SKM-1 treated with dmso at 0.1 percent for 144 hours (cell line): ENCODE measurements around the gene C1QTNF3.
A peak's percentile ranks its signal among the peaks of the same experiment; 100 is the strongest.
"Not testable (repeated sequence)": the region's sequence is repeated elsewhere in the genome, so short reads cannot be mapped to it uniquely, and the experiment has no call there.

ENCODE experiments used
- DNase-seq: peaks from one replicate; lab custom pipeline; 2025; ENCODE audit not compliant: unreplicated experiment; lab: John Stamatoyannopoulos, UW

Gene C1QTNF3

DNA sequence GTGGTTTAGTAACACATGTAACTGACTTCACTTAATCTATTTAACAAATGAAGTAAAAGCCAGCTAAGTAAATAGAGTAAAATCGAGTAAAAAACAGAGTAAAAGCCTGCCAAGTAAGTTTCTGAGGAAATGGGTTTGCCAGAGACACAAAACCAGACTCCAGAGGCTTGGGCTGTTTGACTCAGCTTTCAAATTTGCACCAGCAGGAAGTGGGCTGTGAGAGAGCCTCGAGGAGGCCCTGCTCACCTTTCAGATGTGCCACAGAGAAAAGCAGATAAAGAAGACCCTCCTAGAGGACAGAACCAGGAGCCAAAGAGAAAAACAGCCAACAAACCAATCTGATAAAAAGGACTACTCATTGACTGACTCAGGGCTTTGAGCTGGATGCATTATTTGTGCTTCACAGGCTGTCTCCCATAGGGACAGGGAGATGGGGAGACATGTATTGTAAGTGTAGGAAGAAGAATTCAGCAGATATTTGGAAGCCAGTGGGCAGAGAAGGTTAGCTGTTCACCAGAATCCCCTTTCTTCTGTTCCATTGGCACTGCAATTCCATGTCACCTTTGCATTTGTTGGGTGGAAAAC lies 20.8 kb downstream of the C1QTNF3 start:
- DNase-seq: no peak

DNA sequence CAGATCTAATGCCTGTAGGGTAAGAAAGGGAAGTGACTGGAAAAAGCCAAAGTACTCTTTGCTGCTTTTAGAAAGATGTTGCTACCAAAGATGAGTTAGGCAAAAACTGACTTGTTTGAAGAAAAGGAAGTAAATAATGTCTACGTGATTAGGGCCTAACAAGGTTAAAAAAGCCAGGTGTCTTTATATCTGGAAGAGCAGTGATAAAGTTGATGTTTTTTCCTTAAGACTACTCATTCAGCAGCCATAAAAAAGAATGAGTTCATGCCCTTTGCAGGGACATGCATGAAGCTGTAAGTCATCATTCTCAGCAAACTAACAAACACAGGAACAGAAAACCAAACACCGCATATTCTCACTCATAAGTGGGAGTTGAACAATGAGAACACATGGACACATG lies 21.7 kb downstream of the C1QTNF3 start:
- no peak for DNase-seq

DNA sequence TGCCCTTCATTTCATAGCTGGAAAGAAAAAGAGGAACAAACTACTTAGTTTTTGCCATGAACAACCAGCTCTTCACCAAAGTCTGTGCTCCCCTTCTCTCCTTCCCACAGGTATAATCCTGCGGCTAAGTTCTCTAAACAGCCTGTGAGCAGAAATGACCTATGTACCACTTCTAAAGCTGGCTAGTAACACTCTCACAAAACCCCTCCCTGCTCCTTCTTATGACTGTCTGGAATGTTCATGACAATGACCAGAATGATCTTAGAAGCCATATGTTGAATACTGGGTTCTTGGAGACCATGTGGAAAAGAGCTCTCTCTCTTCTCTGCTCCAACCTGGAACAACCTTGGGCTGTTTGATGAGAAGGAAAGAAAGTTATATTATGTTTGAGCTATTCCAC lies 22.3 kb downstream of the C1QTNF3 start:
- DNase-seq: no peak

DNA sequence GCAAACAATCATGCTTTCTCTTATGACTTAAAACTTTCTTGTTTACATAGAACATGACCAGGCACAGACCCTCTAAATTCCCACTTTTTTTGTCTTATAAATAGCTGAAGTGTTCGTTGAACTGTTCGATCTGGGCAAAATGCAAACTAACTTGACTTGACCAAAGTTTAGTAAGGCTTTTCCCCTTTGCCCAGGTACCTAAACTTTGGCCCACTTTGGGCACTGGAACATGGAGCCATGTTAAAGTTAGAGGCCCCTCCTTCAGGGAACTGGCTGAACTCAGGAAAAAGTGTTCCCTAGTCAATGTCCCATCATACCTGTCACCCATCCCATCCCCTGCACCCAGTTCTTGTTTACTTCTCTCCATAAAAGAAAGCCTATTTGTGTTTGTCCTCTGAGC lies 25.8 kb downstream of the C1QTNF3 start:
- DNase-seq: no peak

DNA sequence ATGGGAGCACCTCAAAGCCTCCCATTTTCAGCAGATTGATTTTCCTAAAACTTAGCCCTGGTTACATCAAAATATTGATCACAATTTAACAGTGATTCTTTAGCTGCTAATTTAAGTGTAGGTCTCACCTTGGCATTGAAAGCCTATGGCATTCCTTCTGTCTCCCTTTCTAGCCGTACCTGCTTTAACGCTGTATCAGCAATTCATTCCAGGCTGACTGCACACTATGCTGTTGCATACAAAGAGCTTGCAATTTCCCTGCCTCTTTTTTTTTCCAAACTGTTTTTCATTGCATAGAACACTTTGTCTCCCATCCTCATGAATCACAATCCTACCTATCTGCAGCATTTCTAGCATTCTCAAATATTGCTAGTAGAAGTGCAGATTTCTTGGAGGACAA lies 26.3 kb downstream of the C1QTNF3 start:
- DNase-seq: no peak

DNA sequence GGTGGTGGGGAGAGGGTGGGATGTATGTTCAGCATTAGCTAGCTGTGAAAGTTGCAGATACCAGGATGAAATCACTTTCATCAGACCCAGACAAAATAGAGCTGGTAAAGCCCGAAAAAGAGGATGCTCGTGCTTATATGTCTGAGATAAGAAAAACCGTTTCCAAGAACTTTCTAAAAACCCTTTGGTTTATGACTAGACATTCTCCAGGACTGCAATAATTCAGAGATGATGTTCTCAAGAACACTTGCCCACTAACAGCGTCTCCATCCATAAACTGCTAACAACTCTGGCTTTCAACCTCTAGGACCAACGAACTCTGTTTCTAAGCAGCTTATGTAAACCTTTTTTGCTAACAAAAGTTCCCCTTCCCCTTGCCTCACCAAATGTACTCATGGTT lies 26.8 kb downstream of the C1QTNF3 start:
- no peak for DNase-seq

DNA sequence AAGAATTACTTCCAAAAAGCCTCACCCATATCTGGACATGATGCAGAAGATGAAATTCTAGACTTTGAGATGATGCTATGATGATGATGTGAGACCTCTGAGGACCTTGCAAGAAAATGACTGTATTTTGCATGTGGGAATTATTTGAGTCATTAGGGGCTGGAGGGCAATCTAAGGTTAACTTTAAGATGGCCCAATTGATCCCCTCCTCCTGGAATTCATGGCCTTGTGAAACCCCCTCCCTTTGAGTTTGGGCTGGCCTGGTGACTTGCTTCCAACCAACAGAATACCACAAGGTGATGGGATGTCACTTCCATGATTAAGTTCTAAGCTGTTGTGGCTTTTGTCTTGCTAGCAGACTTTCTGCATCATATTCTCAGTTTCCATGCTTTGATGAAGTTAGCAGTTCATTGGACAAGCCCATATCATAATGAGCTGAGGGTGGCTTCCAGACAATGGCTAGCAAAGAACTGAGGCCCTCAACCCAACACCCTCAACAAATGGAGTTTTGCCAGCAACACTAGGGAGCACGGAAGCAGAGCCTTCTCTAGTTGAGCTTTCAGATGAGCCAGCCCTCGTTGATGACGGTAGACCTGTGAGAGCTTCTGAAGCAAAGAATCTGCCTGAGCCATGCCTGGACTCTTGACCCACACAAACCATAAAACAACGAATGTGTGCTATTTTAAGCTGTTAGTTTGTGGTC lies 27.7 kb downstream of the C1QTNF3 start:
- DNase-seq: no peak

DNA sequence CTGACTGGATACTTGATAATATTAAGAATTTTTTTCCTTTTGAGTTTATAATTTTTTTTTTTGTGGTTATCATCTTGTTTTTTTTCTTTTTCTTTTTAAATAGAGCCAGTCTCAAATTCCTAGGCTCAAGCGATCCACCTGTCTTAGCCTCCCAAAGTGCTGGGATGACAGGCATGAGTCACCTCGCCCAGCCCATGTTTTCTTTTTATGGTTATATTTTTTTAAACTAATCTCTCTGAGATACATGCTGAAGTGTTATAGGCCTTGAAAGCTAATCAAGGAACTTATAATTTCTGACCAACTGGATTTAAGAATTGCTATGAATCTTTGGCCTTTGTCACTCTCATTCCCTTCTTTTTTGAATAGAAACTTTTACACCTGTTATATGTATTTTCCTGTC lies 28.4 kb downstream of the C1QTNF3 start:
- DNase-seq: no peak

DNA sequence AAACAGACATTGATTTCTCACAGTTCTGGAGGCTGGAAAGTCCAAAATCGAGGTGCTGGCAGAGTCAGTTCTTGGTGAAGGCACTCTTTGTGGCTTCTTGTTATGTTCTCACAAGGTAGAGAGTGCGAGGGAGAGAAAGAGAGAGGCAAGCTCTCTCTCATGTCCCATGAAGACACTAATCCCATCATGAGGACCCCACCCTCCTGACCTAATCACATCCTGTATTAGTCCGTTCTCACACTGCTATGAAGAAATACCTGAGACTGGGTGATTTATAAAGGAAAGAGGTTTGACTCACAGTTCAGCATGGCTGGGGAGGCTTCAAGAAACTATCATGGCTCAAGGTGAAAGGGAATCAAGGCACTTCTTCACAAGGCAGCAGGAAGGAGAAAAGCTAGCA lies 29.5 kb downstream of the C1QTNF3 start:
- DNase-seq: no peak

DNA sequence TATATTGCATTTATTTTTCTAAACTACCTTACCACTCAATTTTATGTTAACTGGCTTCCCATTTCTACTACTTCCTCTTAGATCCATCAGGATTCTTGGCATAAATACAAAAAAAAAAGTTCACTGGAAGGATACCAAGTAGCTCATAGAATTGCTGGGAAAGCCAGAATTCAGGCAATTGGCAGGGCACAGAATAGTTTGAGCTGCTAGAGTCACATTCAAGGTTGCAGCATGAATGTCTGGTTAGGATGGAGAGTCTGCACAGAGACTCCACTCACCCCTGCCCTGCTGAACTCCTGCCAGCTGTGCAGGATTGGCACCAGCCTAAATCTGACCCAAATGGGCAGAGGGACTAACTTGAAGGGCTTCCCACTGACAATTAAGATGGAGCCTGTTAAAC lies 30.2 kb downstream of the C1QTNF3 start:
- DNase-seq: no peak

DNA sequence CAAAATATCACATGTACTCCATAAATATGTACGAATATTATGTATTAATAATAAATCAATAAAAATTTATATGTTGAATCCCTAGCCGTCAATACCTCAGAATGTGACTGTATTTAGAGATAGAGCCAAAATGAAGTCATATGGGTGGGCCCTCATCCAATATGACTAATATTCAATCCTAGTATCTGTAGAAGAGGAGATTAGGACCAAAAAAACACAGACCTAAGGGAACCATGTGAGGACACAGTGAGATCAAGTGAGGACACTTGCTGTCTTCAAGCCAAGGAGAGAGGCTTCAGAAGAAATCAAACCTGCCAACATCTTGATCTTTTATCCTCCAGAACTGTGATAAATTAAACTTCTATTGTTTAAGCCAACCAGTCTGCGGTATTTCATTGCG lies 31.5 kb downstream of the C1QTNF3 start:
- no peak for DNase-seq

DNA sequence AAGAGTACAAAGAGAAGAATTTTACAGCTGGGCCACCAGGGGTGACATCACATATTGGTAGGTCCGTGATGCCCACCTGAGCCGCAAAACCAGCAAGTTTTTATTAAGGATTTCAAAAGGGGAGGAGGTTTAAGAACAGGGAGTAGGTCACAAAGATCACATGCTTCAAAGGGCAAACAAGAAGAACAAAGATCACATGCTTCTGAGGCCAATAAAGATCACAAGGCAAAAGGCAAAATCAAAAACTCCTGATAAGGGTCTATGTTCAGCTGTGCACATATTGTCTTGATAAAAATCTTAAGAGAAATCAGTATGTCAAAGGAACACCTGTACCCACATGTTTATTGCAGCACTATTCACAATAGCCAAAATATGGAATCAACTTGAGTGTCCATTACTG lies 32.9 kb downstream of the C1QTNF3 start:
- DNase-seq: not testable (repeated sequence)

DNA sequence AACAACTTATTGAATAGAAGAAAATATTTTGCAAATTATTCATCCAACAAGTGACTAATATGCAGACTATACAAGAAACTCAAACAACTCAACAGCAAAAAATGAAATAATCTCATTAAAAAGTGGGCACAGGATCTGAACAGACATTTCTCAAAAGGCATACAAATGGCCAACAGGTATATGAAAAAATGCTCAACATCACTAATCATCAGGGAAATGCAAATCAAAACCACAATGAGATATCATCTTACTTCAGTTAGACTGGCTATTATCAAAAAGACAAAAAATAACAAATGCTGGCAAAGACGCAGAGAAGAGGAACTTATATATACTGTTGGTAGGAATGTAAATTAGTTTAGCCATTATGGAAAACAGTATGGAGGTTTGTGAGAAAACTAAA lies 33.4 kb downstream of the C1QTNF3 start:
- DNase-seq: no peak

DNA sequence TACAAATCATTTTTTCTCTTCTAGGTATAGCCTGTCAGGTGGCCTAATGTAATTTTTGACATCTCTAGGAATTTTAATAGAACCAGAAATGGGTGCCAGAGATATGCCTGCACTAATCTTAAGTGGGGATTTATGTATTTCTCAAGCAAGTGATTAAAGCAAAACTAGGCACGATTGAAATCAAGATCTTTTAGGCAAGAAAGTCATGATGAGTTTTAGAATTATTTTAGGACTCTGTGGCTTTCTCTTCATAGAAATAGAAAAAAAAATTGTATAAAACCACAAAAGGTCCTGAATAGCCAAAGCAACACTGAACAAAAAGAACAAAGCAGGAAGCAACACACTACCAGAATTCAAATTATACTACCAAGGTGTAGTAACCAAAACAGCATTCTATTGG lies 34.2 kb downstream of the C1QTNF3 start:
- DNase-seq: no peak

DNA sequence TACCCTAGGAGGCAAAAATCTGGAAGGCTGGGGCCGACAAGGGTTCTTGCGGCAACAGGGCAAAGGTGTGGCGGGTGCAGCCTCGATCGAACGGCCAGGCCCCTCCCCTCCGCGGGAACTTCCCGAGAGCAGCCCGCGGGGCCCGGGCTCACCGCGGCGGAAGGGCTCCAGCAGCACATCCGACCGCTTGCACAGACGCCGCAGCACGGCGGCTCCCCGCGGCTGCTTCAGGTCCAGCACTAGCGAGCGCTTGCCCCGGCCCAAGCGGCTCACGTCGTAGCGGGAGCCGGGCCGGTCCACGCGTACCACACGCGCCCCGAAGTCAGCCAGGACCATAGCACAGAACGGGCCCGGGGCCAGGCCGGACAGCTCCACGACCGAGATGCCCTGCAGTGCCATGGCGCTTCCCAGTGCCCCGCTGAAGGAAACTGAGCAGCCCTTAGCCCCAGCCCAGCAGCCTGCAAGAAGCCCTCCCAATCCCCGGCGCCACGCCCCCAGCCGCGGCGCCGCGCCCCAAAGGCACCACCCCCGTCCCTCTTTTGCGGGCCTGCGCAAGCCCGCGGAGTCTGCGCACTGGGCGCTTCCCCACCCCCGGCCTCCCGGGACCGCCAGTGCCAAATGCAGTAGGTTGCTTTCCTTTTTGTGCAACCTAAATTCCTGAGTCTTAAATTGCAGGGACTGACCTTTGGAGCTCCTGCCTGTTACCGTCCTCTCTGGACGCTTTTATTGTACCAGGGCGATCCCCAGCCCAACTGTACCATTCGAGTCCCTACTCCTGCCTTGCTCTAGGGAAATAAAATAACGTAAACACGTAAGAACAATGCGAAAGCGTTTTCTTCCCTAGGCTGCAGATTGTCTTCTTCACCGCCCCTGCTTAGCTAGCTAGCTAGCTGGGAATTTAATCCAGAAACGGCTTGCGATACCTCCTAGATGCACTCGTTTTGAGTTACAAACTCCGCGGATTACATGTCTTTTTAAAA lies 35.1 kb downstream of the C1QTNF3 start, which contains the start of gene AMACR:
TSS of gene AMACR (minus strand) at position 430 of the 980 bp plus-strand sequence. CDS start at position 399, 31 bp downstream.
- DNase-seq: peak; percentile 83

DNA sequence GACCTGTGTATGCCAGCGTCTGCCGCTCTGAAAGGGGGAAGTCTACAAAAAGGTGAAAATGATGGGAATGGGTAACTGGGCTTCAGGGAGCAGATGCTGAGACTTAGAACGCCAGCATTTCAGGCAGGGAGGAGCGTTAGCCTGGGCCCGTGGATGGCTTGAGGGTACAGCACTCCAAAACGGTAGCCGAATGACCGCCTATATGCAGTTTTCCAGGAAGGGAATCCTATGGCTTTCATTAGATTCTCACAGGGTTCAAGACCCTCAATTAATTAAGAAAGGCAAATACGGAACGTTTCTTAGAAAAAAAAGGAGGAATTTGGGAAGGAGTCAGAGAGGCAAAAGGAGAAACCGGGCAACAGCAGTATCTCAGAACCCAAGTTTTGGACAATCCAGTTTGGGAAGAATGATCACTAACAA lies 35.8 kb downstream of the C1QTNF3 start:
- DNase-seq: no peak

DNA sequence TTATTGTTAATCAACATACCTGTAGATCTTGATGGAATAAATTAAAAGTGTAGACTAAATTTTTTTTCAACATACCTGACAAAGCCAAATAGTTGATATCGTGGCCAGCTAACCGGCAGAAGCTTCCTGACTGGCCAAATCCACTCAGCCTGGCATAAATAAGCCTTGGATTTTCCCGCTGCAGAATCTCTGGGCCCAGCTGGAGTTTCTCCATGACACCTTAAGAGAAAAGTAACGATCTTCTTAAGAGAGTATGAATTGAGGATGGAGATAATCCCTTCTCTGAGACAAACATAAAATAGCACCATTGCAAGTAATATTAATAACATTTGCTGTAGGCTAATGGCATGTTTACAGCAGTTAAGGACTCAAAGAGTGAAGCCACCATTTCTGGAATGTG lies 37.3 kb downstream of the C1QTNF3 start:
- DNase-seq: no peak

DNA sequence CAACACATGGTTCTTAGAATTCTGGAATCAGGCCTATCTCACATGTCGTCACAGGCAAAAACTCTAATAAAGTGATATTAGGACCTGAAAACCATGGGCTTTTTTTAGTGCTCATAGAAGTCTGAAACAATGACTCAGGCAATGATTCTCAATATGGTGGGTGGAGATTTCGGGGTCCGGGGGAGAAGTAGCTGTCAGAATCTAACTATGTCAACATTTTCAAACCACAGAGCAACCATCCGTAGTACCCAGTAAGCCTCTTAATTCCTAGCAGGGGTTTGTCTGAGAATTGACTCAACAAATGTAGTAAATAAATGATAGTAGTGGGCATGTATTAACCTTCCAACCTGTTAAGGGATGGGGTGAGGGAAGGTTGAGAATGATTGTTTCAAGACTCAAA lies 37.8 kb downstream of the C1QTNF3 start:
- DNase-seq: no peak

DNA sequence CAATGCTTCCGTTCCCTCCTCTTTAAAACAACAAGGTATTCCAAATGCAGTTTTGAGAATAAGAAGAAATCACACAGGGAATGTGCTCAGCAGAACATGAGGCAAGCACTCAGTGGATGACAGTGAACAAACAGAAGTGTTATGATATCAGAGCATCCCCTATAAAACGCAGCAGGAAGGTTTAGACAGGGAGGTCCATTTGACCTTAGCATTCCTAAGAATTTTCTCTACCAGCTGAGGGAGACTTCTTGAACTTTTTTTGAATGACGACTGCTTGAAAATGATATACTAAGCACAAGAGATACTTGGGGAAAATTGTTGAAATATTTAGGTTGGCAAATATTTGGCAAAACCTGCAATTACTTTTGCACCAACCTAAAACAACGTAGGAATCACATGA lies 39.1 kb downstream of the C1QTNF3 start:
- no peak for DNase-seq

DNA sequence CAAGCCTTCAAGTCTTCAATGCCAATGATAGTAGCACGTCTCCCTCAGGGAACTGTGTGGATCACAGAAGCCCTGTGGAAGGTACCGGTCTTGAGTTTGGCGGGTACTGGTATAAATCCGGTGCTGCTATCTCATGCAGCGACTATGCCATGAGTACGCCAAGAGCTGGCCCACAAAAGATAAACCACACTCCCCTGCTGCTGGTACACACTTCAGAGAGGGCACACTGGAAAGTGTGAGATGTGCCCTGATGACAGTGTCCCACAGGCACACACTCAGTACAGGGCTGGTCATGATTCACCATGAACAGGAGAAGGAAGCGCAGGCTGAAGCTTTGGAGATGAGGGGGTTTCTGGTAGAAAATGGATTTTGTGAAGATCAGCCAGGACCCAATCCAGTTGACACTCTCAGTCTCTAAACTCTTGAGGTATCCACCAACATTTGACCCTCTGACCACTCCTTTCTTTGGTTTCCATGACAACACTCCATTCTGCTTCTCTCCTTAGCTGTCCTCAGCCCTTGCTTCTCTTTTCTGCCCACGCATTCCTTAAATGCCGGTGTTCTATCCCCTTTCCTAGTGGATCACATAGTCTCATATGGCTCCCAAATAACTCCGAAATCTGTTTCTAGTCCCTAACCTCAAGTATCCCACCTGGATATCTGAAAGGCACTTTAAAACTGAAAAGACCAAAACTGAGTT lies 40.2 kb downstream of the C1QTNF3 start:
- DNase-seq: no peak

DNA sequence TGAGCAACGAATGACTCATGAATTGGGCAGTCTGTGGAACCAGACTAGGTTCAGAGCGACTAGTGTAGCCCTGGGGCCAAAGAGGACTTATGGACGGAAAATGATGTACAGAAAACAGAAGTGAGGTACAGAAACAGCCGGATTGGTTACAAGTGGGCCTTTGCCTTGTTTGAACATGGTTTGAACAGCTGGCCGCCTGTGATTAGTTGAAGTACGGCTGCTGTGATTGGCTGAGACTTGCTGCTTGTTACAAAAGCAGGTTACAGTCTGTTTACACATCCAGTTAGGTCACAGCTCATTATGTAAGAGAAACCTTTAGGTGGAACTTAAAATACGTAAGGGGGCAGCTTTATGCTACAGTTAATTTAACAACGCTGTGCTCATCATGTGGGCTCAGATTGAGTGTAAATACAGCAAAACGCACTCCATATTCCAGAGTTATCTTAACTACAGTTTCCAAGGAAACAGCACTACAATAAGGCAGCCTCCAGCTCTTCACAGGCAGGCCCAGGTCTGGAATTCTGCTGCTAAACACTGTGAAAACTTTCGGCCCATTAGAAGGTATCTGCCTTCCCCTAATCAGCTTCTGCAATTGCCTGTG lies 41.7 kb downstream of the C1QTNF3 start:
- DNase-seq: no peak
